HG02571 (cell line): ENCODE results near the gene SRSF5.

Experiments
- ATAC-seq: cut with Tn5 transposase; IDR thresholded peaks from one replicate; pipeline ENCODE4 v1.9.1; 2021; ENCODE audit warnings: mild to moderate bottlenecking, moderate library complexity; ENCODE audit not compliant: unreplicated experiment

Gene SRSF5

DNA sequence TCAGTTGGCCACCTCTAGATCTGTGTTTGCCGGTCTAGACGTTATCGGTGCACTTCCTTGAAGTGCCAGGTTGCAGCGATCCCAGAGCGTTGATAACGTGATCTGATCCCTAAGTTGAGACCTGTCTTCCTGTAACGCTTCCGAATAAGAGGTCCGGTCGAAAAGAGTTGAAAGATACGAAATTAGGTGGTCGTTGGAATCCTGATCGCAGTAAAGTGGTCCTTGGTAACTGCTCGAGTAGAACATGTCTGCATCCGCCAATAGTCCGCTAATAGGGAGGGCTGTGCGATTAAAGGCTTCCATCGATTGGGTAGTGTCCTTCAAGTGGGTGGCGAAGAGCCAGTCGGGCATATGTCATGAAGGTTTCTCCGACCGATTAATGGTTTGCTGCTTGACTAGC is 2.7 kb downstream of the SRSF5 start:
- no peak for ATAC-seq

DNA sequence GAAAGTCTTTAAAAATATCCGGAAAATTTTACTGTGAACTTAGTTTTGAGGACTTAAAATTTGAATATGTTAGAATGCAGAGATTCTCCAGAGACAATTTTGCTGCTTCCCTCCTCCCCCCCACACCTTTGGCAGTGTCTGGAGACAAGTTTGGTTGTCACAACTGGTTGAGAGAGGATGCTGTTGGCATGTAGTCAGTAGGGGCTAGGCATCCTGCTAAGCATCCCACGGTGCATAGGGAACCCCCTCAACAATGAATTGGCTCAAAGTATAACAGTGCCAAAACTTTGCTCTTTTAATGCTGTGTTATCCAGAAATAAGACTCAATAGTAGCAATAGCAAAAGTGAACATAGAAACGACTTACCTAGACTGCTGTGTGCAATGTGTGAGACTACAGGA is 3.6 kb downstream of the SRSF5 start:
- ATAC-seq, result no peak

DNA sequence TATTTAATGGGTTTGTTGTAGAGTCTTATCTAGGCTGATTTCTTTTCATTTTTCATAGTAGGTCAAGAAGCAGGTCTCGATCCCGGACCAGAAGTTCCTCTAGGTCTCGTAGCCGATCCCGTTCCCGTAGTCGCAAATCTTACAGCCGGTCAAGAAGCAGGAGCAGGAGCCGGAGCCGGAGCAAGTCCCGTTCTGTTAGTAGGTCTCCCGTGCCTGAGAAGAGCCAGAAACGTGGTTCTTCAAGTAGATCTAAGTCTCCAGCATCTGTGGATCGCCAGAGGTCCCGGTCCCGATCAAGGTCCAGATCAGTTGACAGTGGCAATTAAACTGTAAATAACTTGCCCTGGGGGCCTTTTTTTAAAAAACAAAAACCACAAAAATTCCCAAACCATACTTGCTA is 4.2 kb downstream of the SRSF5 start:
- no peak for ATAC-seq

DNA sequence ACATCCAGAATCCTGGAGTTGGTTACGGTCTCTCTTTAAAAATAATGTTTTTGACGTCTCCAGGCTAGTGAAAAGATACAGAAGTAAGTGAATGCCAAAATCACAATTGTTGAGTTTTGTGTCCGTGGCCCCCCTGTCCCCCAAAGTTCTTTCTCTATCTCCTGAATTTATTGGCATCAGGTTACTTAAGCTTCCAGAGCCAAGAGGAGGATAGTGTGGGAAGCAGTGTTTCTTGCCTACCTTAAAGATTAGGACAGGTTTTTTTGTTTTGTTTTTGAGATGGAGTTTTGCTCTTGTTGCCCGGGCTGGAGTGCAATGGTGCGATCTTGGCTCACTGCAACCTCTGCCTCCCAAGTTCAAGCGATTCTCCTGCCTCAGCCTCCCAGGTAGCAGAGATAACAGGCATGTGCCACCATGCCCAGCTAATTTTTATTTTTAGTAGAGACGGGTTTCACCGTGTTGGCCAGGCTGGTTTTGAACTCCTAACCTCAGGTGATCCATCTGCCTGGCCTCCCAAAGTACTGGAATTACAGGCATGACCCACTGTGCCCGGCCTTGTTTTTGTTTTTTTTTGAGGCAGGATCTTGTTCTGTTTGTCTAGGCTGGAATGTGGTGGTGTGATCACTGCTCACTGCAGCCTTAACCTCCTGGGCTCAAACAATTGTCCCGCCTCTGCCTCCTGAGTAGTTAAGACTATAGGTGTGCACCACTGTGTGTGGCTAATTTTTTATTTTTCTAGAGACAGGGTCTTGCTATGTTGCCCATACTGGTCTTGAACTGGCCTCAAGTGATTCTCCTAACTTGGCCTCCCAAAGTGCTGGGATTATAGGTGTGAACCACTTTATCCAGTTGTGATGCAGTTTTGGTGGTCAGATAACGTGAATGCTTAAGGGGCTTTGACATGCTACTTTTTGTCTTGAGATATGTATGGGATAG is 5.4 kb downstream of the SRSF5 start:
- no peak for ATAC-seq

DNA sequence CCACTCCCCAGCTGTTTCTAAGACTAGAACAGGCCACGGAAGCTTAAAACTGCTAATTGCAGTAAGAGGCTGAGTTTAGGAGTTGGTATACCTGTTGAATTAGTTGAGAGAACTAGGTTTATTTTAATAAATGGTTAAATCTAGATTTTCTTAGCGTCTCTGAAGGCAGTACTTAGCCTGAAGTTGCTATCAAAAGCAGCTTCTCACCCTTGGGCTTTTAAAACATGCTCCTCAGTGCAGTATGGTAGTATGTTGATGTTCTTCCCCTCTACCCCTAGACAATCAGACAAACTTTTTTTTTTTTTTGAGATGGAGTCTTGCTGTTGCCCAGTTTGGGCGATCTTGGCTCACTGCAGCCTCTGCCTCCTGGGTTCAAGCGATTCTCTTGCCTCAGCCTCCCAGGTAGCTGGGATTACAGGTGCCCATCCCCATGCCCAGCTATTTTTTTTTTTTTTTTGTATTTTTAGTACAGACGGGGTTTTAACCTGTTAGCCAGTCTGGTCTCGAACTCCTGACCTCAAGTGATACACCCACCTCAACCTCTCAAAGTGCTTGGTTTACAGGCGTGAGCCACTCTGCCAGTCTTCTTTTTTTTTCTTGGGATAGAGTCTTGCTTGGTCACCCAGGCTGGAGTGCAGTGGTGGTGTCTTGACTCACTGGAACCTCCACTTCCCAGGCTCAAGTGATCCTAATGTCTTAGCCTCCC is 6.8 kb downstream of the SRSF5 start:
- no peak for ATAC-seq

DNA sequence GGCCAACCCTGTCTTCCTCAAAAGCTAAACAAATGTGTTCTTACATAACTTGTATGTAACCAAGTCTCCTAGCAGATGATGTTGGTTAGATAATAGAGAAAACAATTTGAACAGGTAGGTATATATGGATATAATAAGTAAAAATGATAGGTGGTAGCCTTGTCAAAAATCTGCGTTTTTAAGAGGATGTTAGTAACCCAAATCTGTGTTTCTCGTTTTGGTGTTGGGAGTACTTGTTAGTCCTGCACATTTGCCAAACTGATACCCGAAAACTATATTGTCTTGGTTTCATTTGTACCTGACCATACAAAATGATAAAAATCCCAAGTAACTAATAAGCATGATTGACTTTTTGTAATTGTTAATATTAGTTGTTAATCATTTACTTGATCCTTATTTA is 8.1 kb downstream of the SRSF5 start:
- ATAC-seq, result no peak

DNA sequence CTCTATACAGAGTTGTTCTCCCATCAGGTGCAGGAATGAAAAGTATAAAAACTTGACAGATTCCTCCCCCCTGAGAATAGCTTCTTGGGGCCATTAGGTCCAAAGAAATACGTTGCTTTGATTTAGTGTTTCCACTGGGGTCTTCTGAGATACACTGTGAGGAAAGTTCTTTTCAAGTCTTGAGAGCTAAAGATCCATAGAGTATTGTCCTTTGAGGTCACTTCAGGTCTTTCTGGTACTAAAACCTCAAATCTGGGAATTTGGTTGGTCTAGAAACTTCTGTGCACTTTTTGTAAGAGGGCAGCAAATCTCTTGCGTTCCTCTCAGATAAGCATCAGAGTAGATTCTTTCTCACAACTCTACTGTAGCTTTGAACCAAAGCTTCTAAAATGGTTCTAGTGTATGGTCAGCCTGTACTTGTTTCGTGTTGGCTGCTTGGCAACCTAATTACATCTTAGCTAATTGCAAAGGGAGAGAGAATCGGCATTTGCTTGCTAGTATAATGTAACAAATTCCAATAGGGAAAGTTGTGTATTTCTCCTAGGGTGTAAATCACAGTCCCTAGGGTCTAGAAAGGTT is 10.0 kb downstream of the SRSF5 start:
- ATAC-seq, result no peak

DNA sequence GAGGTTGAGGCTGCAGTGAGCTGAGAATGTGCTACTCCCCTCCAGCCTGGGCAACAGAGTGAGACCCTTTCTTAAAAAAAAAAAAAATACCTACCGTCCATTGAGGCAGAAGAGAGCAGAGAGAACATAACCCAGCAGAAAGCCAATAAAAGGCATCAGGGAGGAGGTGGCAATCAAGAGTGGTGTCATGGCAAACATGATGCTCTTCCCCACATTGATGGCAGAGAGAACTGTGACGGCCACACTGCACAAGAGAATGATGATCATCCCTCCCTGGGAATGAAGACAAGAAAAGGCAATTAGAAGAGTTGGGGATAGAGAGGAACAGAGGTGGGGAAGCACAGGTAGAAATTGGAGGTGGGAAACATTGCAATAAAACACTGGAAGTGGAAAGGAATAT is 12.1 kb downstream of the SRSF5 start:
- ATAC-seq, result no peak

DNA sequence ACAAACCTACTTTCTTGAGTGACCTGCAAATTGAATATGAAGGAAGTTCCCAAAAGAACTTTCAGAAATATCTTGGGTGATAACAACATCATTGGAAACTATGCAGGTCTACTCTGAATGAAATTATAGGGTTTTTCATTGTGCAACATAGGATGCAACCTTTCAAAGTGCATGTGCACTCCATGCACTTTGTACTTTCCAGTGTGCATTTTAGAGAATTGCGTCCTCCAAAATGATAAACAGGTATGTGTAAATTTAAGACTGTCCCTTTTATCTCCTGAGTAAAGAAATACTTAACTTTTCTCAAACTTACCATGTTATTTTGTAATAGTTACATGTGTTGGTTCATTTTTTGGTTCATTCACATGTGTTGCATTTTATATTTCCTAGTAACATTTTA is 13.2 kb downstream of the SRSF5 start:
- no peak for ATAC-seq

DNA sequence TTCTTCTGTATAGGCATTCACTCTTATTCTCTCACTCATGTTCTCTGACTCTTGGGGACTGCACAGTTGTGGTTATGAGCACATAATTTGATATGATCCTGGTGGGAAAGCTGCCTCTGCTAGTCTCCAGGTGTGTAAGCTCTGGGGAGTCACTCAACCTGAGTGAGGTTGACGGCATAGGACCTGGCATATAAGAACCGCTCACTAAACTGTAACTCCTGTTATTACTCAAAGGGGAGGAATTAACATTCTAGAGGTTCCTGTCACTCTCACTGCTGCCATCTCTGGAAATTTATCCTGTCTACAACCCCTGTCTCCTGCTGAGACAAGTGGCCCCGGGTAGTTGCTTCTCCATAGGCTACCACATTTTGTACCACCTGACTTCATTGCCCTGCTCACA is 14.0 kb downstream of the SRSF5 start:
- ATAC-seq, result no peak

DNA sequence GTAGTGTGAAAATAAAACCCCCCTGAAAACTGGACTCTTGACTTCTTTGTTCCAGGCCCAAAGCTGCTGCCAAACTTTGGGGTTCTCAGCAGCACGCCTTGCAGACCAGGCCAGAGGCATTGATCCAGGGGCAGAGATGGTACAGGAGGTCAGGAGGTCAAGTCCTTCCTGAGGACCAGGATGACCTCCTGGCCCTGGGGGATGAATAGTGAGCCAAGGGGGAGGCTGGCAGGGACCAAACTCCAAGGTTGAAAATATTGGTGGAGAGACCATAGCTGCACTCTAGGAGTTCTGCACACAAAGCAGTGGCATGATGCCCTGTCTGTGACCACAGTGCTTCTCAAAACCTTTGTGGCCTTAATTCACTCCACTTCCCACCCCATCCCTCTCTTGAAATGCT is 18.0 kb downstream of the SRSF5 start:
- ATAC-seq, result no peak

DNA sequence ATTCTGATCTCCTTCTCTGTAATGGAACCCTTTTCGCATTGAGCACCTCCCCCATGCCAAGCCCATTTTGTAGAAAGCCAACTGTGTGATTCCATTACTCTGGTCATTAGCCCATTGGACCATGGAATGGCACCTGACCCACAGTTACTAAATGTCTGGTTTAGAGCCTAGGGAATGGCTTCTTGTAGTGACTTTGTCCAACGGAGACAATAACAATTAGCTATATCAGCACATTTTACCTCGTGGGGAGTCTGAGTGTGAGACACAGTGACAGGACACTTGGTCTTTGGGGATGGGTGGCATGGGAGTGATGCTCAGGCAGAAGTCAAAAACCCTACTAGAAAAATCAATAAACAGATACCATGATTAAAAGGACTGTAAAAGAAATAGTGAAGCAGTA is 19.7 kb downstream of the SRSF5 start:
- no peak for ATAC-seq

DNA sequence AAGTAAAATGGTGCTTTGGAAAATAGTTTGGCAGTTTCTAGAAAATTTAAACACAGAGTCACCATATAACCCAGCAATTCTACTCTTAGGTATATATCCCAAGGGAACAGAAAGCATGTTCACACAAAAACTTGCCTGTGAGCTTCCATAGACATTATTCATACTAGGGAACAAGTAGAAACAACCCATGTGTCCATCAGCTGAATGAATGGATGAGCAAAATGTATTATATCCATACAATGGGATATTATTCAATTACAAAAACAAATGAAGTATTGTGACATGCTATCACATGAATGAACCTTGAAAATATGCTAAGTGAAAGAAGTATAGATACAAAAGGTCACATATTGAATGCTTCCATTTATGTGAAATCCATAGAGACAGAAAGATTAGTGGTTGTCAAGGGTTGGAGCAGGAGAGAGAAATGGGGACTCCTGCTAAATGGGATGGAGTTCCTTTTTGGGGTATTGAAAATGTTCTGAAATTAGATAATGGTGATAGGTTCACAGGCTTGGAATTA is 22.2 kb downstream of the SRSF5 start:
- ATAC-seq, result no peak

DNA sequence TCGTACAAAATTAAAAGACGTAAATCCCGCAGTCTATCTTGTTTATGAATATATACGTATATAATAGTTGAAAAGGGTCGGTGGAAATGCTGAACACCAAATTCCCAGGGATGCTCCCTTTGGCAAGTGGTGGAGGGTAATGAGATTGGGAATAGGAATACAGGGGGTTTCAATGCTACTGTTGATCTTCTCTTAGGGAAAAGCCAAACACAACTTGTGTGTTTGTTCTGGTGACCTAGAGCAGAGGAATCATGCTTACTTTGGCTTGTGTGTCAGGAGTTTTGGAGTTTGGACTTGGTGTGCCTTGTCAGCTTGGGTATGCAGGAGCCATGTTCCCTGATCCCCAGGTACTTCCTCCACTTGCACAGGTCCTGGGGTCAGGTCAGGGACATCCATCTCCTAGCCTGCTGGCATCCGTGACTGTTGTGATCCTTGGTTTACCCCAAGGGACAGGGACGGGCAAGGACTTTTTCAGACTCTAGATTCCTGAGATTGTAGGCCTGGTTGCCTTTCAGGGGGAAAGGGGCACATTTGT is 26.0 kb downstream of the SRSF5 start:
- no peak for ATAC-seq

DNA sequence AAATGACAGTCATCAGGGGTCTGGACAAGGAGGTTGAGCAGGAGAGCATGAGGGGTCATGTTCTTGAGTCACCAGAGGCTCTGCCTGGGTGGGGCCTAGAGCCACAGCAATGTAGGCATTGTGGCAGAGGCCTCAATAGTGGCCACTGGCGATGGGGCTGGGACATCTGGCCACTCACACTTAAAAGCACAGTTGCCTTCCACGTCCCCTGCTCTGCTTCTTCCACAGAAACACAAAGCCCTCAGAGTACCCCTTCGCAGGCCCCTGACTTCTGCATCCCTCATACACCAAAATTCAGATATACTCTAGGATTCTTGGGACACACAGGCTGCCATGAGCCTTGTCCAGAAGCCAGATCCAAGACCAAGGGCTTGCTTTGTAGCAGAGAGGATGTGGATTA is 27.8 kb downstream of the SRSF5 start:
- ATAC-seq, result no peak

DNA sequence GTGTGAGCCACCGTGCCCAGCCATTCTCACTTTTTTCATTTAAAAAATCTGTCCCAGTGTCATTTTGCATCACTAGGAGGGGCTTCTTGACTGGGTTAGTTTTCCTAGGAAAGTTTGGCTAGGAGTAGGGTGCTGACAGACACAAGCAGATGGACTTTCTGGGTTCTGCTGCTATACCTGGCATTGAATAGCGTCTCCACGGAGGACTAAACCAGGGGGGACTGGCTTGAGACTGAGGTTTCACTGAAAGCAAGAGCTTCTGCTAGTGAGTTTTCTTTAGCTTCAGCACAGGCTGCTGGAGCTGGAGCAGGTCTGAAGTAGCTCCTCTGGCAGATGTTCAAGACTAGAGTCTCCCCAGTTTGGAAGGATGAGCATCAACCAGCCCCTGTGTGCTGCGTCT is 28.7 kb downstream of the SRSF5 start:
- no peak for ATAC-seq

DNA sequence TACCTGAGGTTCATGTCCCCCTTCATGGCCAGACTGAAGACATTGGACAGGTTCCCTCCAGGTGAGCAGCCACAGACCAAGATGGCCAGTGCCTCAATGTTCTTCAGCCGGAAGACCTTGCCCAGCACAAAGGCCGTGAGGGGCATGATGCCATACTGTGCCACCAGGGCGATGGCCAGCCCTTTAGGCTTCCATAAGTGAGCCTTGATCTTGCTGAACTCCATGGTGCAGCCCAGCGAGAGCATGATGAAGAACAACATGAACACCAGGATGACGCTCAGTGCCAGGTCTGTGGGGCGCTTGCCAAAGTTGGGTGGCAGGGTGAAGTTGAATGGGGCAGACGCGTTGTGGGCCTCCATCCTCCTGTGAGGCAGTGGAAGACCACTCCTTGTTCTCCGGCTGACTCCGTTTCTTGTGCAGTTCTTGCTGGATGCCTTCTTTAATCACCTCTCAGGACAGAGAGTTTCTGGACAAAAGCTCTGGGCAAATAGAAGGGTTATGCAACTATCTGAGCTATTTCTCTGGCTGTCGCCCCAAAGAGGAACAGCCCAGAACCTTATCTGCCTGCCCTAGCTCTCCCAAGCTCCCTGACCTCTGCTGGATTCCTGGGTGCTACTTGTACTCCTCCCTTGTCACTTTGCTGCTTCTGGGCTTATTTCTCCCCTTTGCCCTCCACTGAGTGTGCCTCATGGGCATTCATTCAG is 30.0 kb downstream of the SRSF5 start, which contains the start of gene SLC10A1:
Gene SLC10A1, minus strand, starts transcription at position 445 of the 704 bp plus-strand sequence. Its CDS starts 86 bp downstream, at position 359.
- no peak for ATAC-seq

DNA sequence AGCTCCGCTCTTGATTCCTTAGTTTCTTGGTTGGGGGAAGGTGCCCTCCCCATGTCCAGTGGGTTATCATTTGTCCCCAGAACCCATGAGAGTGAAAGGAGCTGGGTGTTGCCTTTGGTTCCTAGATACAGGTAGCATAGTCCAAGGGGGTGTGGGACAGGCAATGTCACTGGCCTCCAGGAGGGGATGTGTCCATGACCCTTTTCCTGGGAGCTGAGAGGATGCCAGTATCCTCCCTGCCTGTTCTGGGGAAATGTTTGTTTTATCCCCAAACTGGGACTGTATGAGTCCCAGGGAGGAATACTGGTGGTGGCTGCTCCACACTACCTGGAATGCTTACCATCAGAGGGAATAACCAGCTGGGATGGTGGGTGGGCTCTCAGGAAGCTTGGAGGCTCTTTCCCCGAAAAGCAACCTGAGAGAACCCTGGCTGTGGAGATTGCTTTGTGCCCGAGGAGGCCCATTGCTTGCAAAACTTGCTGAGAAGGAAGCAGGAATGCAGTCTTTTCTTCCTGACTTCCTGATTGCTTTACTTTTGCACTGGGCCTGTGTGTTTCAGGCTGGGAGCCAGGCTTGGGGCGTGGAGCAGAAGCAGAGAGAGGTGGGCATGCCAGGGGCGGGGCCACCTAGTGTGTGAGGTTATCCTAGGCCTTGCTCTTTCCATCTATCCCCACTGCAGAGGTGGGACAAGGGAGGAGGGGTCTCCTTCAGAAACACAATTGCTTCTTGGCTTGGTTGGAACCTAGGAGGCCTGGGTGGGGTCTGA is 30.8 kb downstream of the SRSF5 start:
- ATAC-seq, result no peak

DNA sequence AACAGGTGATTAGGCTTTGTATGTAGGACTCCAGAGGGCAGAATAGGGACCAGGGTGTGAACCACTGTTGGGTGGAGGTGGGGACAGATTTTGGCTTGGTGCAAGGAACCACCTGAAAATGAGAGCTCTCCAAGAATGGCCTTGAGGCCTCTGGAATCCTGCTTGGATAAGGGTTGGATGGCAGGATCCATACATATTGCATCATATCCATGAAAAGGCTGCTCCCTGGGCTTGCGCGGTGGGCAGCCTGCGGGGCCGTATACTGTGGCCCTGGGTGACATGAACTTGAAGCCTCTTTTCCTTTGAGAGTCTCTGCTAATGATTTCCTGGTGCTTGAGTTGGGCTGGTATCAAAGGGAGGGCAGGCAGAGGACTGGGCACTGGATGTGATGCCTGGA is 31.4 kb downstream of the SRSF5 start:
- ATAC-seq, result no peak

DNA sequence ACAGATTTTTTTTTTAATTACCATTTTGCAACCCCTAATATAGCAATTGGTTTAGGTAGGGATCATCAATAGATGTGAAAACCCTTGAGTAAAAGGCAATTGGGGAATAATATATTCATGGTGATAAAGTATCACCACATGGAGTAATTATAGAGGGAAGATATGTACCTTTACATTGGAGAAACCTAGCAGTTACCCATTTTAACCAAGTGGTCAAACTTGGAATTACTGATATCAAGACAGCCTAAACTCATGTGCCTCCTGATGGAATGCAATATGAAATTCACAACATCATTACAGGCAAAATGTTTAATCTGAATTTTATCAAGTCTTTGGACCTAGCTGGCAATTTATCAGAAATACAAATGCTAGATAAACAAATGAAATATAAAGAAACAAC is 36.8 kb downstream of the SRSF5 start:
- ATAC-seq, result no peak
